Midbrain (tissue), 1 donor: ENCODE results near the gene SPTLC2.
A peak's percentile ranks its signal among the peaks of the same experiment; 100 is the strongest.

Experiments
- DNase-seq: peaks from one replicate; lab custom pipeline; 2025; lab: John Stamatoyannopoulos, UW

The SPTLC2 gene

GRCh38 chr14:77623201-77623600 lies 6.8 kb upstream of the SPTLC2 start:
- no peak for DNase-seq

- DNase-seq = no peak
Observed at GRCh38 chr14:77622366-77622961, 6.0 kb upstream of the SPTLC2 start.

- no peak for DNase-seq
Observed at GRCh38 chr14:77620222-77620870, 3.9 kb upstream of the SPTLC2 start.

GRCh38 chr14:77618381-77618970 lies 2.0 kb upstream of the SPTLC2 start:
- no peak for DNase-seq

- DNase-seq = no peak
Observed at GRCh38 chr14:77616133-77616453, 344 bp downstream of the SPTLC2 start.

GRCh38 chr14:77615361-77616132 lies 890 bp downstream of the SPTLC2 start:
- no peak for DNase-seq

GRCh38 chr14:77613201-77613600 lies 3.2 kb downstream of the SPTLC2 start:
- no peak for DNase-seq

- peak; percentile 29 for DNase-seq
Observed at GRCh38 chr14:77612011-77612620, 4.3 kb downstream of the SPTLC2 start.

GRCh38 chr14:77610553-77610952 lies 5.9 kb downstream of the SPTLC2 start:
- no peak for DNase-seq

- no peak for DNase-seq
Observed at GRCh38 chr14:77609922-77610321, 6.5 kb downstream of the SPTLC2 start.

GRCh38 chr14:77607741-77608302 lies 8.6 kb downstream of the SPTLC2 start:
- DNase-seq = no peak

- no peak for DNase-seq
Observed at GRCh38 chr14:77605392-77605972, 11.0 kb downstream of the SPTLC2 start.

GRCh38 chr14:77603654-77604255 lies 12.7 kb downstream of the SPTLC2 start:
- DNase-seq = no peak

GRCh38 chr14:77603031-77603430 lies 13.4 kb downstream of the SPTLC2 start:
- no peak for DNase-seq

- no peak for DNase-seq
Observed at GRCh38 chr14:77601846-77602619, 14.4 kb downstream of the SPTLC2 start.

- no peak for DNase-seq
Observed at GRCh38 chr14:77599889-77600288, 16.5 kb downstream of the SPTLC2 start.

- DNase-seq = no peak
Observed at GRCh38 chr14:77598366-77599070, 17.9 kb downstream of the SPTLC2 start.

GRCh38 chr14:77593501-77593961 lies 22.9 kb downstream of the SPTLC2 start:
- DNase-seq = no peak

GRCh38 chr14:77590845-77591485 lies 25.5 kb downstream of the SPTLC2 start:
- no peak for DNase-seq
